Measurements from ENCODE around the gene TSPAN33.
A peak's percentile ranks its signal among the peaks of the same experiment; 100 is the strongest.
"Not testable (repeated sequence)": the region's sequence is repeated elsewhere in the genome, so short reads cannot be mapped to it uniquely, and the experiment has no call there.

Gene TSPAN33

DNA sequence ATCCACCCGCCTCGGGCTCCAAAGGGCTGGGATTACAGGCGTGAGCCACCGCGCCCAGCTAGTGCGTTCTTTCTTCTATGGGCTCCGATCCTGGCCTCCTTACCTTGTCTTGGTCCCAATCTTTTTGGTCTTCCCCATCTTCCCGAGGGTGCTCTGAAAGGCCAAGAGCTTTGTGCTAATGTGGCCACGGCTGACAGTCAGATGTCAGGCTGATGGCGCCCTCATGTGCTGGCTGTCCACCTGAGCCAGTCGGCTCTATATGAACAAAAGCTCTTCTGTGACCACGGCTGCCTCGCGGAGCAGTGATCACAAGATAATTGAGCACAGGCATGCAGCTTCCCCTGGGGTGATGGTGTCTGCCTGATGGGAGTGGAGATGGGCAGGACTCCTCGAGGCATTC, 69.3 kb downstream of the TSPAN33 start:
- H4K20me1 ChIP-seq (ENCODE audit: insufficient read depth, low read length) = no peaks in the 10 kb centered on the region
- H2AFZ ChIP-seq (ENCODE audit: low read length) = no peak overlapping the region
- H3K79me2 ChIP-seq (ENCODE audit: insufficient read depth, low read length) = no peaks in the 10 kb centered on the region
- no peaks in the 10 kb centered on the region for H3F3A ChIP-seq (ENCODE audit: insufficient read depth, low read length)
- no peak overlapping the region for H3K4me3 ChIP-seq (ENCODE audit: low read depth, low read length, poor library complexity, severe bottlenecking)
- no peaks in the 10 kb centered on the region for H3K36me3 ChIP-seq (ENCODE audit: insufficient read depth, low read length)
- no peaks in the 10 kb centered on the region for H3K27me3 ChIP-seq (ENCODE audit: insufficient read depth, low read length)
- H3K9ac ChIP-seq (ENCODE audit: low read length) = no peak overlapping the region
- H3K9me3 ChIP-seq (ENCODE audit: low read length) = no peaks in the 10 kb centered on the region
- TF ChIP-seq, protein P1, sequence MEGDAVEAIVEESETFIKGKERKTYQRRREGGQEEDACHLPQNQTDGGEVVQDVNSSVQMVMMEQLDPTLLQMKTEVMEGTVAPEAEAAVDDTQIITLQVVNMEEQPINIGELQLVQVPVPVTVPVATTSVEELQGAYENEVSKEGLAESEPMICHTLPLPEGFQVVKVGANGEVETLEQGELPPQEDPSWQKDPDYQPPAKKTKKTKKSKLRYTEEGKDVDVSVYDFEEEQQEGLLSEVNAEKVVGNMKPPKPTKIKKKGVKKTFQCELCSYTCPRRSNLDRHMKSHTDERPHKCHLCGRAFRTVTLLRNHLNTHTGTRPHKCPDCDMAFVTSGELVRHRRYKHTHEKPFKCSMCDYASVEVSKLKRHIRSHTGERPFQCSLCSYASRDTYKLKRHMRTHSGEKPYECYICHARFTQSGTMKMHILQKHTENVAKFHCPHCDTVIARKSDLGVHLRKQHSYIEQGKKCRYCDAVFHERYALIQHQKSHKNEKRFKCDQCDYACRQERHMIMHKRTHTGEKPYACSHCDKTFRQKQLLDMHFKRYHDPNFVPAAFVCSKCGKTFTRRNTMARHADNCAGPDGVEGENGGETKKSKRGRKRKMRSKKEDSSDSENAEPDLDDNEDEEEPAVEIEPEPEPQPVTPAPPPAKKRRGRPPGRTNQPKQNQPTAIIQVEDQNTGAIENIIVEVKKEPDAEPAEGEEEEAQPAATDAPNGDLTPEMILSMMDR (IDR thresholded peaks at IDR 0.05; ENCODE audit: low read length) = peak; percentile 64
- TF ChIP-seq EZH2 (IDR thresholded peaks at IDR 0.05; ENCODE audit: borderline replicate concordance, low read length) = no peak
- H3K27ac ChIP-seq (ENCODE audit: low read depth, low read length, poor library complexity, severe bottlenecking) = no peak overlapping the region
- H3K4me1 ChIP-seq (ENCODE audit: insufficient read depth, low read length, severe bottlenecking) = peaks cover 12% of the 10 kb centered on the region
- no peaks in the 10 kb centered on the region for H3K9me2 ChIP-seq (ENCODE audit: low read depth, low read length)
- H3K4me2 ChIP-seq (ENCODE audit: low read length) = no peak overlapping the region

DNA sequence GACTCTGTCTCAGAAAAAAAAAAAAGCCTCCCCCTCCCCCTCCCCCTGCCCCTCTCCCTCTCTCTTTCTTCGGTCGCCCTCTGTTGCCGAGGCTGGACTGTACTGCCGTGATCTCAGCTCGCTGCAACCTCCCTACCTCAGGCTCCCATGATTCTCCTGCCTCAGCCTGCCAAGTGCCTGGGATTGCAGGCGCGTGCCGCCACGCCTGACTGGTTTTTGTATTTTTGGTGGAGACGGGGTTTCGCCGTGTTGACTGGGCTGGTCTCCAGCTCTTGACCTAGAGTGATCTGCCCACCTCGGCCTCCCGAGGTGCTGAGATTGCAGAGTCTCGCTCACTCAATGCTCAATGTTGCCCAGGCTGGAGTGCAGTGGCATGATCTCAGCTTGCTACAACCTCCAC, 71.2 kb downstream of the TSPAN33 start:
- peaks cover 12% of the 10 kb centered on the region for H3K4me1 ChIP-seq (ENCODE audit: insufficient read depth, low read length, severe bottlenecking)
- not testable (repeated sequence) for H3K27ac ChIP-seq (ENCODE audit: low read depth, low read length, poor library complexity, severe bottlenecking); H3K4me3 ChIP-seq (ENCODE audit: low read depth, low read length, poor library complexity, severe bottlenecking); H3K36me3 ChIP-seq (ENCODE audit: insufficient read depth, low read length); H3K9me3 ChIP-seq (ENCODE audit: low read length); H3K4me2 ChIP-seq (ENCODE audit: low read length); H3F3A ChIP-seq (ENCODE audit: insufficient read depth, low read length); H3K27me3 ChIP-seq (ENCODE audit: insufficient read depth, low read length); H4K20me1 ChIP-seq (ENCODE audit: insufficient read depth, low read length); H3K79me2 ChIP-seq (ENCODE audit: insufficient read depth, low read length); H3K9ac ChIP-seq (ENCODE audit: low read length); H3K9me2 ChIP-seq (ENCODE audit: low read depth, low read length); H2AFZ ChIP-seq (ENCODE audit: low read length)

DNA sequence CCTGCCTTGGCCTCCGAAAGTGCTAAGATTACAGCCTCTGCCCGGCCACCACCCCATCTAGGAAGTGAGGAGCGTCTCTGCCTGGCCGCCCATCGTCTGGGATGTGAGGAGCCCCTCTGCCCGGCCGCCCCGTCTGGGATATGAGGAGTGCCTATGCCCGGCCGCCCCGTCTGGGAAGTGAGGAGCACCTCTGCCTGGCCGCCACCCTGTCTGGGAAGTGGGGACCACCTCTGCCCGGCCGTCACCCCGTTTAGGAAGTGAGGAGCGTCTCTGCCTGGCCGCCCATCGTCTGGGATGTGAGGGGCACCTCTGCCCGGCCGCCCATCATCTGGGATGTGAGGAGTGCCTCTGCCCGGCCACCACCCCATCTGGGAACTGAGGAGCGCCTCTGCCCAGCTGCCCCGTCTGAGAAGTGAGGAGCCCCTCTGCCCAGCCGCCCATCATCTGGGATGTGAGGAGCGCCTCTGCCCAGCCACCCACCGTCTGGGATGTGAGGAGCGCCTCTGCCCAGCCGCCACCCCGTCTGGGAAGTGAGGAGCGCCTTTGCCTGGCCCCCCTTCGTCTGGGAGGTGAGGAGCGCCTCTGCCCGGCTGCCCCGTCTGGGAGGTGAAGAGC, 71.7 kb downstream of the TSPAN33 start:
- H3K4me2 ChIP-seq (ENCODE audit: low read length); H3K4me3 ChIP-seq (ENCODE audit: low read depth, low read length, poor library complexity, severe bottlenecking); H3K79me2 ChIP-seq (ENCODE audit: insufficient read depth, low read length); H3K27me3 ChIP-seq (ENCODE audit: insufficient read depth, low read length); H3K9ac ChIP-seq (ENCODE audit: low read length); H2AFZ ChIP-seq (ENCODE audit: low read length); H3K36me3 ChIP-seq (ENCODE audit: insufficient read depth, low read length); H3F3A ChIP-seq (ENCODE audit: insufficient read depth, low read length); H3K9me2 ChIP-seq (ENCODE audit: low read depth, low read length); H3K27ac ChIP-seq (ENCODE audit: low read depth, low read length, poor library complexity, severe bottlenecking); H4K20me1 ChIP-seq (ENCODE audit: insufficient read depth, low read length); H3K9me3 ChIP-seq (ENCODE audit: low read length): not testable (repeated sequence)
- peaks cover 12% of the 10 kb centered on the region for H3K4me1 ChIP-seq (ENCODE audit: insufficient read depth, low read length, severe bottlenecking)

DNA sequence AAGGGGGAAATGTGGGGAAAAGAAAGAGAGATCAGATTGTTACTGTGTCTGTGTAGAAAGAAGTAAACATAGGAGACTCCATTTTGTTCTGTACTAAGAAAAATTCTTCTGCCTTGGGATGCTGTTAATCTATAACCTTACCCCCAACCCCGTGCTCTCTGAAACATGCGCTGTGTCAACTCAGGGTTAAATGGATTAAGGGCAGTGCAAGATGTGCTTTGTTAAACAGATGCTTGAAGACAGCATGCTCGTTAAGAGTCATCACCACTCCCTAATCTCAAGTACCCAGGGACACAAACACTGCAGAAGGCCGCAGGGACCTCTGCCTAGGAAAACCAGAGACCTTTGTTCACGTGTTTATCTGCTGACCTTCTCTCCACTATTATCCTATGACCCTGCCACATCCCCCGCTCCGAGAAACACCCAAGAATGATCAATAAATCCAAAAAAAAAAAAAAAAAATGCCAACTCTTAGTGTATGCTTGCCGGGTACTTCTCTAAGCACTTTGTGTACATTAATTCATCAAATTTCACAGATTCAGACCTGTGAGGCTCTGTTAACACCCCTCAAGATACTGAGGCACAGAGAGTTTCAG, 72.4 kb downstream of the TSPAN33 start:
- H3K79me2 ChIP-seq (ENCODE audit: insufficient read depth, low read length); H3K9ac ChIP-seq (ENCODE audit: low read length); H3K36me3 ChIP-seq (ENCODE audit: insufficient read depth, low read length); H3K27ac ChIP-seq (ENCODE audit: low read depth, low read length, poor library complexity, severe bottlenecking); H3K4me1 ChIP-seq (ENCODE audit: insufficient read depth, low read length, severe bottlenecking); H3K27me3 ChIP-seq (ENCODE audit: insufficient read depth, low read length); H3K9me3 ChIP-seq (ENCODE audit: low read length); H3K4me3 ChIP-seq (ENCODE audit: low read depth, low read length, poor library complexity, severe bottlenecking); H3K4me2 ChIP-seq (ENCODE audit: low read length); H2AFZ ChIP-seq (ENCODE audit: low read length); H4K20me1 ChIP-seq (ENCODE audit: insufficient read depth, low read length); H3K9me2 ChIP-seq (ENCODE audit: low read depth, low read length); H3F3A ChIP-seq (ENCODE audit: insufficient read depth, low read length): not testable (repeated sequence)
